Measurements from ENCODE around the gene IQCE. TPM values are rescaled to one million over a fixed set of nuclear protein-coding genes. Genes with fewer than 3 reads are reported as not detected.

The IQCE gene
- total RNA-seq, 4 donors from 2014 or later: 6.6 to 14.3 (median 12.8) TPM

- no peak for ATAC-seq (ENCODE audit: low FRiP score)
- TF ChIP-seq, protein P1, sequence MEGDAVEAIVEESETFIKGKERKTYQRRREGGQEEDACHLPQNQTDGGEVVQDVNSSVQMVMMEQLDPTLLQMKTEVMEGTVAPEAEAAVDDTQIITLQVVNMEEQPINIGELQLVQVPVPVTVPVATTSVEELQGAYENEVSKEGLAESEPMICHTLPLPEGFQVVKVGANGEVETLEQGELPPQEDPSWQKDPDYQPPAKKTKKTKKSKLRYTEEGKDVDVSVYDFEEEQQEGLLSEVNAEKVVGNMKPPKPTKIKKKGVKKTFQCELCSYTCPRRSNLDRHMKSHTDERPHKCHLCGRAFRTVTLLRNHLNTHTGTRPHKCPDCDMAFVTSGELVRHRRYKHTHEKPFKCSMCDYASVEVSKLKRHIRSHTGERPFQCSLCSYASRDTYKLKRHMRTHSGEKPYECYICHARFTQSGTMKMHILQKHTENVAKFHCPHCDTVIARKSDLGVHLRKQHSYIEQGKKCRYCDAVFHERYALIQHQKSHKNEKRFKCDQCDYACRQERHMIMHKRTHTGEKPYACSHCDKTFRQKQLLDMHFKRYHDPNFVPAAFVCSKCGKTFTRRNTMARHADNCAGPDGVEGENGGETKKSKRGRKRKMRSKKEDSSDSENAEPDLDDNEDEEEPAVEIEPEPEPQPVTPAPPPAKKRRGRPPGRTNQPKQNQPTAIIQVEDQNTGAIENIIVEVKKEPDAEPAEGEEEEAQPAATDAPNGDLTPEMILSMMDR (IDR thresholded peaks at IDR 0.05): no peak
- DNase-seq (ENCODE audit: low spot score): no peak
Measured at GRCh38 chr7:2645274-2645868, 86.6 kb downstream of the IQCE start.

DNA sequence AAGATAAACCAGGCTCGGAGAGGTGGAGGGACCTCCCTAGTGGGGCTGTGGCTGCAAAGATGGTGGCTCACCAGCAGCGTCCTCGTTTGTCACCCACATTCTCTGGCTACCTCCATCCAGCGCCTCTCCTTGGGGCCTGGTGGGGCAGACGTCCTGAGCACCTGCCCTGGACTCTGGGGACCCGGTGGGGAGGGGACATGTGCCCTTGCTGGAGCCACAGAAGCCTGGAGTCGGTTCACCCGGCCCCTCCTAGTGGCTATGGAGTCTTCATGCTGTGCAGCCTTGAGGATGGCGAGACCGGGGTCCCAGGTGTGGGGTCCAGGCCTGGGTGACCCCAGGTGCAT, 87.5 kb downstream of the IQCE start:
- ATAC-seq (ENCODE audit: low FRiP score) (no peak), DNase-seq (ENCODE audit: low spot score) (no peak)
- TF ChIP-seq, protein P1 (IDR thresholded peaks at IDR 0.05): no peak

- ATAC-seq (ENCODE audit: low FRiP score): no peak
- DNase-seq (ENCODE audit: low spot score): no peak
- TF ChIP-seq, protein P1 (IDR thresholded peaks at IDR 0.05): no peak
Measured at GRCh38 chr7:2646680-2647571, 88.1 kb downstream of the IQCE start.

- DNase-seq (ENCODE audit: low spot score): no peak
- TF ChIP-seq, protein P1 (IDR thresholded peaks at IDR 0.05): no peak
- no peak for ATAC-seq (ENCODE audit: low FRiP score)
Measured at GRCh38 chr7:2647594-2648172, 88.9 kb downstream of the IQCE start.

- TF ChIP-seq, protein P1 (IDR thresholded peaks at IDR 0.05): no peak
- no peak for DNase-seq (ENCODE audit: low spot score)
- ATAC-seq (ENCODE audit: low FRiP score): no peak
Measured at GRCh38 chr7:2649139-2649838, 90.5 kb downstream of the IQCE start.

DNA sequence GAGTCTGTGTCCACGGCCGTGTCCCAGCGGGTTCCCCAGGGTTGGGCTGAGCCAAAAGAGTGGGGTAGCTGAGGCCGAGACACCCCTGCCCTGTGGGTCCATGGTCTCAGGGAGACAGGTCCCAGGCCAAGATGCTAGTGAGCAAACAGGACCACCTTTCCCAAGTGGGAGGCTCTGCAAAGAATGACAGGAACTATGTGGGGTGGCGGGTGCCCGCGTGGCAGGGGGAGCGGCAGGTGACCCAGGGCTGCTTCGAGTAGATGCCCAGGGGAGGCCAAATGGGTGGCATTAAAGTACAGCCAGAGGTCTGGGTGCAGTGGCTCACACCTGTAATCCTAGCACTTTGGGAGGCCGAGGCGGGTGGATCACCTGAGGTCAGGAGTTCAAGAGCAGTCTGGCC, 91.2 kb downstream of the IQCE start:
- ATAC-seq (ENCODE audit: low FRiP score) (no peak), DNase-seq (ENCODE audit: low spot score) (no peak)
- TF ChIP-seq, protein P1 (IDR thresholded peaks at IDR 0.05): no peak

Data from omental fat pad (tissue), 4 donors.